GM21367 (cell line): Measurements from ENCODE around the gene GZMM.

ENCODE experiments used
- ATAC-seq: cut with Tn5 transposase; IDR thresholded peaks from one replicate; pipeline ENCODE4 v1.9.1; 2021; ENCODE audit not compliant: unreplicated experiment

GZMM gene

GRCh38 chr19:511101-511851 is 32.6 kb upstream of the GZMM start:
- no peak for ATAC-seq

DNA sequence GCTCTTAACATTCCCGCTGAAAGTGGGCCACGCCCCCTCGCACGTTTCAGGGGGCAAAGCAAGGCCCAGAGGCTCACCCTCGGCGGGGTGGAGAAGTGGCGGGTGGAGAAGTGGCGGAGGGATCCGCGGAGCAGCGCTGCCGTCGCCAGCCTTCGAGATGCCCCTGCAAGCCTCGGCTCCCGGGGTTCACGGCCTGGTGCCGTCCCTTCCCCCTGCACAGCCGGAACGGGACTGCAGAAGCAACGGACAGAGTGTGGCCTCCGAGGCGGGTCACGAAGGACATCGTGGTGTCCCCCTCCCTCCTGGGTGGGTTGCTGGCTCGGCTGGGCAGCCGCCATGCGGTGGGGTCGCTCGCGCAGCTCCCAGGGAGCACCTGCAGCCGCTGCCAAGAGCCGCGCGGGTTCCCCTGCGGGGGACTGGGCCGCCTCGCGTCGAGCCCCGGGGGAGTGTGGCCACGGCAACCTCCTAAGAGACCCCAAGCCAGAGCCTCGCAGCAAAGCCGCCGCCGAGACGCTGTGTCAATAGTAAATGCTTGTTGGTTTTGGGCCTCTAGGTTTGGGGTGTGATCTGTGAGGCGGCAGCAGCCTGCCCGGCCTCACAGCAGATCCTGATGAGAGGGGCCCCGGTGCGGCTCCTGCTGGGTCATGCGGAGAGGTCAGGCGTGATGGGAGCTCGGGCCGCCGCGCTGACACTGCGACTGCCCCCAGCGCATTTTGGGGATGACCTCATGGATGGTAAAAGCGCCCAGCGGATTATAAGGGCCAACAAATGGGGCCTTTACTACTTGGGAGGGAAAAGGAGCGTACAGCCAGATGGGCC is 31.1 kb upstream of the GZMM start:
- no peak for ATAC-seq

- no peak for ATAC-seq
Observed at GRCh38 chr19:513368-514165, 30.3 kb upstream of the GZMM start.

DNA sequence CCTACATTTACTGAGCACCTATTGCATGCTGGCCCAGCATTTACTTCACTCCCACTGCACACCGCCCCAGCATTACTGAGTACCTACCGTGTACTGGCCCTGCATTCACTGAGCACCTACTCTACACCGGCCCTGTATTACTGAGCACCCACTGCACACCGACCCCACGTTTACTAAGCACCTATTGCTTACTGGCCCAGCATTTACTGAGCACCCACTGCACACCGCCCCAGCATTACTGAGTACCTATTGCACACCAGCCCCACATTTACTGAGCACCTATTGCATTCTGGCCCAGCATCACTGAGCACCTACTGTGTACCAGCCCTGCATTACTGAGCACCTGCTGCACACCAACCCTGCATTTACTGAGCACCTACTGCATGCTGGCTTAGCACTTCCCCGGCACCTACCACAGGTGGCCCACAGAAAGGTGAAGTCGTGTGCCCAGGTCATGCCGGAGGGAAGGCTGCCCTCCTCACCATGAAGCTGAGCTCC is 29.6 kb upstream of the GZMM start:
- ATAC-seq, result no peak

DNA sequence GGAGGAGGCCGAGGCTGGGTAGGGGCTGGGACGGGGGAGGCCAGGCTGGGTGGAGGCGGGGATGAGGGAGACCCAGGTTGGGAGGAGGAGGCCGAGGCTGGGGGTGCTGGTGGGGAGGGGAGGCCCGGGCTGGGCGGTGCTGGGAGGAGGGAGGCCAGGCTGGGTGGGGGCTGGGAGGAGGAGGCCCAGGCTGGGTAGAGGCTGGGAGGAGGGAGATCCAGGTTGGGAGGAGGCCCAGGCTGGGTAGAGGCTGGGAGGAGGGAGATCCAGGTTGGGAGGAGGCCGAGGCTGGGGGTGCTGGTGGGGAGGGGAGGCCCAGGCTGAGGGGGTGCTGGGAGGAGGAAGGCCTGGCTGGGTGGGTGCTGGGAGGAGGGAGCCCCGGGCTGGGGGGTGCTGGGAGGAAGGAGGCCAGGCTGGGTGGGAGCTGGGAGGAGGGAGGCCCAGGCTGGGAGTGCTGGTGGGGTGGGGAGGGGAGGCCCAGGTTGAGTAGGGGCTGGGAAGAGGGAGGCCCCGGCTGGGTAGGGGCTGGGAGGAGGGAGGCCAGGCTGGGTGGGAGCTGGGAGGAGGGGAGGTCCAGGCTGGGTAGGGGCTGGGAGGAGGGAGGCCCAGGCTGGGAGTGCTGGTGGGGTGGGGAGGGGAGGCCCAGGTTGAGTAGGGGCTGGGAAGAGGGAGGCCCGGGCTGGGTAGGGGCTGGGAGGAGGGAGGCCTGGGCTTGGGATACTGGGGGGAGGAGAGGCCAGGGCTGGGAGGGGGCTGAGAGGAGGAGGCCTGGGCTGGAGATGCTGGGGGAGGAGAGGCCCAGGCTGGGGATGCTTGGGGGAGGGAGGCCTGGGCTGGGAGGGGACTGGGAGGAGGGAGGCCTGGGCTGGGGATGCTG is 25.9 kb upstream of the GZMM start:
- no peak for ATAC-seq

DNA sequence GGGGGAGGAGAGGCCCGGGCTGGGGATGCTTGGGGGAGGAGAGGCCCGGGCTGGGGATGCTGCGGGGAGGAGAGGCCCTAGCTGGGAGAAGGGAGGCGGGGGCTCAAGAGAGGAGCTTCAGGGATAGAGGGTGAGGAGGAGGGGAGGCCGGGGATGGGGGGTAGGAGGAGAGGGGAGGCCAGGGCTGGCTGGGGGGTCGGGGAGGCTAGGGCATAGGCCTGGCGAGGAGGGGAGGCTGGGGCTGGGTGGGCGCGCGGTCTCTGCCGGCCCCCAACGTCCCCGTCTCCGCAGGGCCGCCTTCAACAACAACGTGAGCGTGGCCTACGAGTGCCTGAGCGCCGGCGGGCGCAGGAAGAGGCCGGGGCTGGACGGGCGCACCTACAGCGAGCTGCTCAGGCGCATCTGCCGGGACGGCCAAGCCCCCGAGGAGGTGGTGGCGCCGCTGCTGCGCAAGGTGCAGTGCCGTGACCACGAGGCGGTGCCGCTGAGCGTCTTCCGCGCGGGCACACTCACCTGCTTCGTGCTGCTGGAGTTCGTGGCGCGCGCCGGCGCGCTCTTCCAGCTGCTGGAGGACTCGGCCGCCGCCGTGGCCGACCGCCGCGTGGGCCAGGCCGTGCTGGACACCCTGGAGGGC is 25.1 kb upstream of the GZMM start:
- ATAC-seq, result no peak

- ATAC-seq, result no peak
Observed at GRCh38 chr19:519449-519865, 24.4 kb upstream of the GZMM start.

GRCh38 chr19:522726-523125 is 21.1 kb upstream of the GZMM start:
- ATAC-seq, result no peak

GRCh38 chr19:524062-524674 is 19.7 kb upstream of the GZMM start:
- ATAC-seq, result no peak

GRCh38 chr19:525029-525428 is 18.8 kb upstream of the GZMM start:
- ATAC-seq, result no peak

DNA sequence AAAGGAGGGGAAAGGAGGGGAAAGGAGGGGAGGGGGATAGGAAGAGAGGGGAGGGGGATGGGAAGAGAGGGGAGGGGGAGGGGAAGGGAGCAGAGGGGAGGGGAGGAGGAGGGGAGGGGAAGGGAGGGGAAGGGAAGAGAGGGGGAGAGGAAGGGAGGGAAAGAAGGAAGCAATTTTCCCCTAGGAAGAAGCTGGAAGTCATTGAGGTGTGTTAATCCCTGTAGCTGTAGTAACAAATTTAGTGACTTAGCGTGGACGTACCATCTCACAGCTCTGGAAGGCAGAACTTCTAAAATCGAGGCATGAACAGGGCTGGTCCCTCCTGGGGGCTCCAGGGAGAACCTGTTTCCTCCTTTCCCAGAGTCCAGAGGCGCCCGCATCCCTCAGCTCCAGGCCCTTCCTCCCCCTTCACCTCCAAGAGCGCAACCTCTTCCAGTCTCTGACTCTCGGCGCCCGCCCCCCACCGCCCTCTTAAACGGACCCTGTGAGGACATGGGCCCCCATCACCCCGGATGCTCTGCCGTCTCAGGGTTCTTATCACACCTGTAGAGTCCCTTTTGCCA is 17.9 kb upstream of the GZMM start:
- no peak for ATAC-seq

GRCh38 chr19:530134-531008 is 13.5 kb upstream of the GZMM start:
- ATAC-seq, result no peak

DNA sequence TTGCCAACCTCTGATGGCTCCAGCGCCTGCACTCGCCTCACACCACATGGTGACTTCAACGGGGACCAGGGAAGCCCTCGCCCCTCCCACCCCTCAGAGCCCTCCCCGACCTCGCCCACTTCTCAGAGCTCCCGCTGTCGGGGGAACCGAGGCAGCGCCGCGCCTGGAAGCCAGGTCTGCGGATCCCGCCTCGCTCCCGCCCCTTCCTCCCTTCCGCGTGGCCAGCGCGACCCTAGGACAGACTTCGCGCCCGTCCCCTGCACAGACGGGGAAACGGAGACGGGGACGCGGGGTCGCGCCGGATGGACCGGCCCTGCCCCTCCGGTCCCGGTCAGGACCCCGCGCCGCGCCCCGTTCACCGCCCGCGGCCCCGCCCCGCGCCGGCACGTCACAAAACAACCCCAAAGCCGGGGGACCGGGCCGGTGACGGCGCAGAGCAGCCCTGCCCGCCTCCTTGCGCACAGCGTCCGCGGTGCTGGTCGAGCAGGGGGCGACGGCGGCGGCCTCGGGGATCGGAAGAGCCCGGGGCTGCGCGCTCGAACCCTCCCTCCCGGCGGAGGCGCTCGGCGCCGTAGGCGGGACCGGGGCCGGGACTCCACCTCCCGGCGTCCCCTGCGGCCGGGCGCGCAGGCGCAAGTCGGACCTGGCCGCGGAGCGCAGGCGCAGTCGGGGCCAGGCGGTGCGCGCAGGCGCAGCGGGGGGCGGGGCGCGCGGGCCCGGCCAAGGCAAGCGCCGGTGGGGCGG is 12.7 kb upstream of the GZMM start:
- peak; percentile 68 for ATAC-seq

GRCh38 chr19:531753-532560 is 11.9 kb upstream of the GZMM start, which contains the start of gene CDC34:
TSS of gene CDC34 (plus strand) at chr19:531760. CDS start at chr19:531932, 172 bp downstream.
- no peak for ATAC-seq

GRCh38 chr19:532561-533363 is 11.1 kb upstream of the GZMM start:
- ATAC-seq, result no peak
